Measurements from ENCODE around the gene ZNF462.

Gene ZNF462

GRCh38 chr9:107046692-107047091, 183.7 kb downstream of the ZNF462 start:
- DNase-seq (ENCODE audit: low read depth): no peak
- H3K4me3 ChIP-seq (ENCODE audit: control insufficient read depth, low read depth, low read length): no peak overlapping the region
- no peak for TF ChIP-seq CTCF (IDR thresholded peaks at IDR 0.05; ENCODE audit: control insufficient read depth, insufficient read depth, low read depth, low read length, missing control alignments)

- DNase-seq (ENCODE audit: low read depth): no peak
- no peak for TF ChIP-seq CTCF (IDR thresholded peaks at IDR 0.05; ENCODE audit: control insufficient read depth, insufficient read depth, low read depth, low read length, missing control alignments)
- no peak overlapping the region for H3K4me3 ChIP-seq (ENCODE audit: control insufficient read depth, low read depth, low read length)
These were observed 186.3 kb downstream of the ZNF462 start for GRCh38 chr9:107049046-107049802.

- no peak for TF ChIP-seq CTCF (IDR thresholded peaks at IDR 0.05; ENCODE audit: control insufficient read depth, insufficient read depth, low read depth, low read length, missing control alignments)
- DNase-seq (ENCODE audit: low read depth): no peak
- no peak overlapping the region for H3K4me3 ChIP-seq (ENCODE audit: control insufficient read depth, low read depth, low read length)
These were observed 186.8 kb downstream of the ZNF462 start for GRCh38 chr9:107049803-107050184.

- no peak overlapping the region for H3K4me3 ChIP-seq (ENCODE audit: control insufficient read depth, low read depth, low read length)
- no peak for TF ChIP-seq CTCF (IDR thresholded peaks at IDR 0.05; ENCODE audit: control insufficient read depth, insufficient read depth, low read depth, low read length, missing control alignments)
- no peak for DNase-seq (ENCODE audit: low read depth)
These were observed 188.4 kb downstream of the ZNF462 start for GRCh38 chr9:107051392-107051791.

- TF ChIP-seq CTCF (IDR thresholded peaks at IDR 0.05; ENCODE audit: control insufficient read depth, insufficient read depth, low read depth, low read length, missing control alignments): no peak
- no peak overlapping the region for H3K4me3 ChIP-seq (ENCODE audit: control insufficient read depth, low read depth, low read length)
- DNase-seq (ENCODE audit: low read depth): no peak
These were observed 191.2 kb downstream of the ZNF462 start for GRCh38 chr9:107054146-107054545.

GRCh38 chr9:107059220-107059619, 196.3 kb downstream of the ZNF462 start:
- no peak for DNase-seq (ENCODE audit: low read depth)
- no peak overlapping the region for H3K4me3 ChIP-seq (ENCODE audit: control insufficient read depth, low read depth, low read length)
- TF ChIP-seq CTCF (IDR thresholded peaks at IDR 0.05; ENCODE audit: control insufficient read depth, insufficient read depth, low read depth, low read length, missing control alignments): no peak

Data from AG09309 (cell line).